Limb (tissue), 2 donors: ENCODE results near the gene KLHL18.

Experiments
- DNase-seq, 2 donors: peaks; one replicate each; pipeline ENCODE4 v3.0.0-alpha.2; 2016; ENCODE audit errors: extremely low spot score in 2 of 2

The KLHL18 gene

GRCh38 chr3:47394140-47394870 is 111.6 kb downstream of the KLHL18 start:
- DNase-seq, result no peak

- no peak for DNase-seq
Observed at GRCh38 chr3:47394881-47395280, 112.1 kb downstream of the KLHL18 start.
